Ishikawa (cell line): ENCODE results near the gene GPR32.
A peak's percentile ranks its signal among the peaks of the same experiment; 100 is the strongest.

Experiments used
- CEBPB ChIP-seq: IDR thresholded peaks from 2 replicates; pipeline ENCODE4 v1.6.1; 2012
- CREB1 ChIP-seq: IDR thresholded peaks from 2 replicates; pipeline ENCODE4 v1.6.1; 2012; ENCODE audit warnings: low read depth
- EGR1 ChIP-seq: IDR thresholded peaks from 2 replicates; pipeline ENCODE4 v1.6.1; 2012
- EP300 ChIP-seq: IDR thresholded peaks from 2 replicates; pipeline ENCODE4 v1.6.1; 2012; ENCODE audit warnings: borderline replicate concordance
- FOXM1 ChIP-seq: IDR thresholded peaks from 2 replicates; pipeline ENCODE4 v1.6.1; 2012; ENCODE audit warnings: low read depth, borderline replicate concordance
- MAX ChIP-seq: IDR thresholded peaks from 2 replicates; pipeline ENCODE4 v1.6.1; 2012
- NFIC ChIP-seq: IDR thresholded peaks from 2 replicates; pipeline ENCODE4 v1.6.1; 2012
- RAD21 ChIP-seq: IDR thresholded peaks from 2 replicates; pipeline ENCODE4 v1.6.1; 2012; ENCODE audit warnings: low read depth
- REST ChIP-seq: IDR thresholded peaks from 2 replicates; pipeline ENCODE4 v1.6.1; 2012; ENCODE audit warnings: low read depth, mild to moderate bottlenecking
- TAF1 ChIP-seq: IDR thresholded peaks from 2 replicates; pipeline ENCODE4 v1.6.1; 2012; ENCODE audit warnings: low read depth, mild to moderate bottlenecking
- TCF12 ChIP-seq: IDR thresholded peaks from 2 replicates; pipeline ENCODE4 v1.6.1; 2012; ENCODE audit warnings: low read depth
- TEAD4 ChIP-seq: IDR thresholded peaks from 2 replicates; pipeline ENCODE4 v1.6.1; 2012
- USF1 ChIP-seq: IDR thresholded peaks from 2 replicates; pipeline ENCODE4 v1.6.1; 2012
- YY1 ChIP-seq: IDR thresholded peaks from 2 replicates; pipeline ENCODE4 v1.6.1; 2012; ENCODE audit warnings: low read depth
- ZBTB7A ChIP-seq: IDR thresholded peaks from 2 replicates; pipeline ENCODE4 v1.6.1; 2012; ENCODE audit warnings: low read depth

The GPR32 gene

GRCh38 chr19:50749490-50749889 lies 20.8 kb upstream of the GPR32 start:
- TF ChIP-seq TAF1: no peak
- TF ChIP-seq TEAD4: no peak
- TF ChIP-seq NFIC: no peak
- no peak for TF ChIP-seq CREB1
- TF ChIP-seq YY1: no peak
- TF ChIP-seq EP300: no peak
- no peak for TF ChIP-seq TCF12
- TF ChIP-seq EGR1: no peak
- no peak for TF ChIP-seq MAX
- TF ChIP-seq REST: no peak
- no peak for TF ChIP-seq CEBPB
- no peak for TF ChIP-seq ZBTB7A
- no peak for TF ChIP-seq FOXM1
- TF ChIP-seq RAD21: no peak

- TF ChIP-seq MAX: no peak
- no peak for TF ChIP-seq YY1
- TF ChIP-seq FOXM1: no peak
- TF ChIP-seq TEAD4: no peak
- no peak for TF ChIP-seq USF1
- TF ChIP-seq EP300: no peak
- no peak for TF ChIP-seq EGR1
- no peak for TF ChIP-seq ZBTB7A
- no peak for TF ChIP-seq TAF1
- no peak for TF ChIP-seq CEBPB
- no peak for TF ChIP-seq TCF12
- no peak for TF ChIP-seq NFIC
- TF ChIP-seq REST: no peak
- no peak for TF ChIP-seq RAD21
- no peak for TF ChIP-seq CREB1
Measured at GRCh38 chr19:50750010-50750409, 20.3 kb upstream of the GPR32 start.

- no peak for TF ChIP-seq ZBTB7A
- TF ChIP-seq EGR1: no peak
Measured at GRCh38 chr19:50753879-50754278, 16.4 kb upstream of the GPR32 start.

GRCh38 chr19:50759886-50760285 lies 10.4 kb upstream of the GPR32 start:
- TF ChIP-seq CREB1 (no peak), CEBPB (peak; percentile 40), USF1 (peak; percentile 93)

- TF ChIP-seq FOXM1 (no peak), USF1 (no peak), REST (no peak), TEAD4 (no peak), TAF1 (no peak), EGR1 (no peak), TCF12 (no peak), YY1 (no peak), CEBPB (no peak), MAX (no peak), RAD21 (no peak), NFIC (no peak), CREB1 (no peak), ZBTB7A (no peak), EP300 (no peak)
Measured at GRCh38 chr19:50764409-50764808, 5.9 kb upstream of the GPR32 start.
